H1 (cell line): ENCODE results near the gene SRRM4.

Experiments
- CTCF ChIP-seq, 3 experiments: IDR thresholded peaks; 1 replicate in 2 of 3; 2 replicates in 1 of 3; pipeline versions ENCODE4 v1.5.1 to v1.6.1; 2011; ENCODE audit warnings: low read length in 3 of 3, mild to moderate bottlenecking in 3 of 3, inconsistent platforms in 2 of 3, low read depth in 1 of 3, moderate library complexity in 1 of 3; ENCODE audit not compliant: insufficient read depth in 1 of 3; ENCODE audit errors: control extremely low read depth in 1 of 3
- POLR2A ChIP-seq, 2 experiments: IDR thresholded peaks; 1 replicate in 1 of 2; 2 replicates in 1 of 2; pipeline ENCODE4 v1.6.1; 2011; ENCODE audit warnings: low read depth in 2 of 2, low read length in 2 of 2, mild to moderate bottlenecking in 2 of 2; ENCODE audit errors: control extremely low read depth in 1 of 2

- TF ChIP-seq CTCF (IDR thresholded peaks at IDR 0.05; ENCODE audit: control extremely low read depth in 1 of 3, insufficient read depth in 1 of 3, low read depth in 1 of 3, low read length in 3 of 3) = no peak
- TF ChIP-seq POLR2A (IDR thresholded peaks at IDR 0.05; ENCODE audit: control extremely low read depth in 1 of 2, low read depth in 2 of 2, low read length in 2 of 2) = no peak
Observed at GRCh38 chr12:119013023-119013422, 31.7 kb downstream of the SRRM4 start.
